ENCODE results near the gene FGF9.

Gene FGF9

GRCh38 chr13:21670883-21671619, at the start of gene FGF9:
FGF9 (plus strand) TSS chr13:21671073; CDS start chr13:21671913, 840 bp downstream.
- peak; percentile 94 for DNase-seq

GRCh38 chr13:21625366-21625765, 45.5 kb upstream of the FGF9 start:
- DNase-seq, result peak; percentile 65

DNA sequence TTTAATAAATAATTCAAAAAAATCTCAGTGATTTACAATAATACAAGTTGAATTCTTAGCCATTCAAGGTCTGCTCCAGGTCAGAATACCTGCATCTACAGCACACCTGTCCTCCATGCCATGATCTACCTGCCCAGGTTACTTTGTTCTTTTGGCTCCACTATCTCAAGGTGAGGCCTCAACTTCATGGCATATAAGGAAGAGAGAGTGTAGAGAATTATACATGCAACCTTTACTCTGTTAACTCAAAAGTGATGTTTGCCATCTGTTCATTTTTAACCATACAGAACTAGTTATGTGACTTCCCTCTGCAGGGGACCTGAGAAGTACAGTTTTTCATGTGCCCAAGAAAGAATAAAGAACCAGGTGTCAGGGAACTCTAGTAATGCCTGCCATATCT, 38.7 kb upstream of the FGF9 start:
- peak; percentile 8 for DNase-seq

DNA sequence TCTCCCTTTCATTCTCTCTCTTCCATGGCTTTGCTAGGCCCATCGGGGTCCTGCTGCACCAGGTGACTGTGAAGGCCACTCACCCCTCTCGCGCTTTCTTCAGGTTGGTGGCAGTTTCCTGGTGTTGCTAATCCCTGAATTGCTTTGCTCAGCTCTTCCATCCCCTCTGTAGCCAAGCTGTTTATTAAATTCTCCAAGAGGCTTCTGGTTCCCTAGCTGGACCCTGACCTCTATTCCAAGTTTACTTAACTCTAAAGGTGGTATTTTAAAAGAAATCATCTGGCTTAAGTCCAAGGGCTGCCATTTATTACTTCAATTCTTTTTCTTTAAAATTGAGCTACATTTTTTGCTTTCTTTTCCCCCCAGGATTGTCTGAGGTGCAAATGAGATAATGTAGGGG, 34.2 kb upstream of the FGF9 start:
- DNase-seq, result peak; percentile 75

DNA sequence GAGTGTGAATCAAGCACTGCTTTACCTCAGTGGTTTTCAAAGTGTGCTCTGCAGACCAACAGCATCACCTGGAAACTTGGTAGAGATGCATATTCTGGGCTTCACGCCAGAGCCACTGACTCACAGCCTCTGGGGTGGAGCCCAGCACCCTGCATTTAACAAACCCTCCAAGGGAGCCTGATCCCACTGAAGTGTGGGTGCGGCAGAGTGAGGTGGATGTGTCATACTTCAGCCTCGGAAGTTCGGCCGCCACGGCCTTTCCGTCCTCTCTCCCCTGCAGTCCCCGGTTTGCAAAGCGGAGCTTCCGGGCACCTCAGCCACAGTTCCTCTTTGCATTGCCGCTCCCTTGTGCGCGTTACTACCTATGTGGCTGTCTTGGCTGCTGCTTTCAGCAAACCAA, 33.6 kb upstream of the FGF9 start:
- DNase-seq, result peak; percentile 95

- peak; percentile 24 for DNase-seq
Observed at GRCh38 chr13:21638319-21639282, 32.3 kb upstream of the FGF9 start.

DNA sequence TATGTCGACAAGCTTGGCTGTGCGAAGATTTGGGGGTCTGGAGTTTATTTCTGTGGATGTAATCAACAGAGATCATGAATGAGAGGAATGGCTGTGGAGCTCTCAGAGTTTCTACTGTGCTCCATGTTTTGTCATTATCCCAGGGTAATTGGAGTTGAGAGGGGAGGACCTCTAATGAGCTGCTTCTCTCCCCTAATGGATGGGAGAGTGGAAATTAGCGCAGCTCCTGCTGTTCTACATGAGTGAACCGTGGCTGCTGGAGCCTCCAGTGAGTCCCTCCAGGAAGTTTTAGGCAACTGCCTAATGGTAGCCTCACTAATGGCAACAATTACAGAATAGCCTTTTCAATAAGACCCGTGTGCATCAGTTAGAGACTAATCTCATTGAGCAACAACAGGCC, 31.3 kb upstream of the FGF9 start:
- DNase-seq, result peak; percentile 94

DNA sequence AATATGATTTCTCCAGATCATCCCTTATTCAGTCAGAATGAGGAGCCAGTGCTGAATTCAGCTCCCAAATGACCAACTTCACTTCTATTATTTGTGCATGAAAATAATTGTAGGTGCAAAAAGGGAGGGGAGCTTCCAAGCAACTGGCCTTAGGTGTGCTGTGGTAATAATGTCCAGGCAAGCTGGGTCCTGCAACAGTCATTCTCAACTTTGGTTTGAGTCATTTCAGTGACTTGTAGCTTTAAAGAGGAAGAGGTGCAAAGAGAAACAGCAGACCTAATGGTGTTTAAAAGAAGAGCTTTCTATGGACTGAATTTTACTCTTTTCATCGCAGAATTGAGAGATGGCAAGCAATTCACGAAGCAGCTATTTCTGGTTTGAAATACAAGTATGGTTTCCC, 29.2 kb upstream of the FGF9 start:
- DNase-seq, result no peak

GRCh38 chr13:21657538-21657937, 13.3 kb upstream of the FGF9 start:
- no peak for DNase-seq

- no peak for DNase-seq
Observed at GRCh38 chr13:21659087-21659486, 11.8 kb upstream of the FGF9 start.

- no peak for DNase-seq
Observed at GRCh38 chr13:21661097-21661909, 9.6 kb upstream of the FGF9 start.

DNA sequence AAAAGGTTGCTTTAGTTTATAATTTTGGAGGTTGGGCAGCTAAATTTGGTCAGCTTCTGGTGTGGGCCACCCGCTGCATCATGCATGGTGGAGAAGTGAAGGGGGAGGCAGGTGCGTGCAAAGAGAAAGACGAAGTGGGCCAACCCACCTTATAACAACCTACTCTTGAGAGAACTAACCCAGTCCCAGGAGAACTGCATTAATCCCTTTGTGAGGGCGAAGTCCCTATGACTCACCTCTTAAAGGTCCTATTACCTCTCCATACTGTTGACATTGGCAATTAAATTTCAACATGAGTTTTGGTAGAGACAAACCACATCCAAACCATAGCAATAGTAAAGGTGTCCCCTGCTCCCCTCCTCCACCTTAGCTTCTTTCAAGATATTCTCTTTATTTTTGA, 7.7 kb upstream of the FGF9 start:
- DNase-seq, result peak; percentile 67

DNA sequence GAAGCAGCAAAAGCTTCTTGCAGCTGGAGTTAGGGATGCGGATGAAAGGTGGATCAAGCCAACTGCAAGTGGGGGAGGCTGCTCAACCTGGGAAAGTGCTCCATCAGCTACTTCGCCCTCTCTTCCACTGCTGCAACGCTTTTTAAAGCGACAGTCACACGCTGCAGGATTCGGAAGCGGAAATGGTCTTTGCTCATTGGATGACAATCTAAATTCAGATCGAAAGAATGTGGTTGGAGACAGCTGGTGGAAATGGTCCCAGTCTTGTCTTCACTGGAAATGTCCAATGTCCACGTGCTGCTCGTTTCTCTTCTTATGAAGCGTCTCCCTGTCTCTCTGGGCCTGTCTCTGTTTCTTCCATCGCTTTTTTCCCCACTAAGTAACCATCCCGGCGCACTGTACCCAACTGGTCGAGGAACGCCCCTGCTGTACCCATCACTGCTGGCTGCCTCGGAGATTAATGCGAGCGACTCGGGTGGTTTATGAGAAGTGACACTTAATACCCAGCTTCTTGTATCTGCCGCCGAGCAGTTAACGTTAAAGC, 2.1 kb upstream of the FGF9 start:
- DNase-seq, result no peak

DNA sequence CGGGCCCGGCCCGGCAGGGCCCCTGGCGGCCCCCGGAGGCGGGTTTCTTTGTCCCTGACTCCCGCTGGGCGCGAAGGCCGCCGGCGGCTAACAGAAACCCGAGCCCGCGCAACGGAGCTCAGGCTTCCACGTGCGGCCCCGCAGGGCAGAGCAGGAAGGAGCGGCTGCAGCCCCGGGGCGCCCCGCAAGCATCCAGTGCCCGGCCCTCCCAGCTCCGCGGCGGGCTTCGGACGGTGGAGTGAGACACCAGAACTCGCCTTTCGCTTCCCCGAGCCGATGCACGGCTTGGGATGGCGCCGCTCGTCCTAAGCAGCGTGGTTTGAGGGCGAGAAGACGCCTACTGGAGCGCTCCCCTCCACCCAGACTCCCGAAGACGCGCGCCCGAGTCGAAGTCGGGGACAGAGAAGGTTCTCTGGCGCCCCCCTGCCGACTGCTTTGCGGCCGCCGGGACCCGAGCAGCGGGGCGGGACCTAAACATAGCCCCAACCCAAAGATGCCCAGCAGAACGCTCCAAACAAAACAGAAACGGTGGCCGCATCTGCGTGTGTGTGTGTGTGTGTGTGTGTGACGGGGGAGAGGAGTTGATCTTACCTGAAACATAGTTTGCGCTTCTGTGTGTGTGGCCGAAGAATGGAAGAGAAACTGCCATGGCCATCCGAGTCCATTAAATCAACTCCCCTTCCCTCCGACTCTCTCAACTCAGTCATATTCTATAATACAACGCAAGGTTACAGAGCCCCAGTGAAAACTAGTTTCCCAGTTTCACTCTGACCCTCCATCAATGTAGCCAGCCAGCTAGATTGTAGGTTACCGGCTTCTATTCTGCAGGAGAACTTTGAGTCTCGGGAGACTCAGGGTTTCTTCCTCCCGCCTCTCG, 629 bp upstream of the FGF9 start:
- DNase-seq, result peak; percentile 80

GRCh38 chr13:21671620-21672286, 880 bp downstream of the FGF9 start:
- peak; percentile 62 for DNase-seq

DNA sequence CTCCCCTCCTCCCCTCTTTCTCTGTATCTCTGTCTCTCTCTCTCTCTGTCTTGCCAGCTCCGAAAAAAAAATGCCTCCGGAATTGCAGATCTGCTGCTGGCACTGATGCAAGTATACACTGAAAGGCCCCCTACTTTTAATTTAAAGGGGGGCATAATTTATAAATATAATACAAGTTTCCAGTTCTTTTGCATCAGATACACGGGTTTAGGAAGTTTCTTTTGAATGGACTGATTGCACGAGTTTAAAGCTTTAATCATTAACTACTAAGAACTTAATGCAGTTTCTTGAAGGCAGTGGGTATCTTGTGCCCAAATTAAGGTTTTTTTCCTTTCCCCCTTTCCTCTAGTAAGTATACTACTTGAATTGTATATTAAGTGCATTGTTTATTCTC, 1.4 kb downstream of the FGF9 start:
- DNase-seq, result no peak

DNA sequence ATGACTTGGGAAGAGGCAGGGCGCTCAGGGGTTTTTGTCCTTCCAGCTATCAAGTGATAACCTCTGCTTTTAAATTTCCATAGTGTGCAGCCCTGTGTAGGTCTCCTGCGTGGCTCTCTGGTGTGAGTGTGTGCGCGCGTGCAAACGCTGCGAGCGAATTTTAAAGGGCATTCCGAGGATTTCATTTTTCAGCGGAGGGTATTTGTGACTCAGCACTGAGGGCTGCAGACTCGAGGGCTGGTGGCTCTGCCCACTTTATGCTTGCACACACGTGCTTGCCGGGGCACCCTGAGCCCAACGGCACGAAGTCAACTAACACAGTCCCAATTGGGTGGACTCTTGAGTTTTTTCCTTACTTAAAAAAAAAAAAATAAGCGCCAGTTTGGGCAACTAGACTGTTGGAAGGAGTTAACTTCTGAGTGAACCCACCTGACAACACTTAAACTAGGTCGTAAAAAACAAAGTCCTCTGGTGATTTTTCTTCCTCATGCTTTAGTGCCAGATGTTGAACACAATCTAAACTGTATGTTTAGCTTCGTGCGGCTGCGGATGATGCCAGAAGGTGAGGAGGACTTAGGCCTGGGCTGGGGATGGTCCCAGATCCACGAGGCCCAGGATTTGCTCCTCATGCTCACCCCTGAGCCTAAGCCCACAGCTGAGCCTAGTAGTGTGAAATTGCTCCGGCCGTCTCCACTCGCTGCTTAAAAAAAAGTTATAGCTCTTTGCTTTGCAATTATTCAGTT, 2.1 kb downstream of the FGF9 start:
- peak; percentile 59 for DNase-seq

GRCh38 chr13:21673539-21673788, 2.6 kb downstream of the FGF9 start:
- no peak for DNase-seq

DNA sequence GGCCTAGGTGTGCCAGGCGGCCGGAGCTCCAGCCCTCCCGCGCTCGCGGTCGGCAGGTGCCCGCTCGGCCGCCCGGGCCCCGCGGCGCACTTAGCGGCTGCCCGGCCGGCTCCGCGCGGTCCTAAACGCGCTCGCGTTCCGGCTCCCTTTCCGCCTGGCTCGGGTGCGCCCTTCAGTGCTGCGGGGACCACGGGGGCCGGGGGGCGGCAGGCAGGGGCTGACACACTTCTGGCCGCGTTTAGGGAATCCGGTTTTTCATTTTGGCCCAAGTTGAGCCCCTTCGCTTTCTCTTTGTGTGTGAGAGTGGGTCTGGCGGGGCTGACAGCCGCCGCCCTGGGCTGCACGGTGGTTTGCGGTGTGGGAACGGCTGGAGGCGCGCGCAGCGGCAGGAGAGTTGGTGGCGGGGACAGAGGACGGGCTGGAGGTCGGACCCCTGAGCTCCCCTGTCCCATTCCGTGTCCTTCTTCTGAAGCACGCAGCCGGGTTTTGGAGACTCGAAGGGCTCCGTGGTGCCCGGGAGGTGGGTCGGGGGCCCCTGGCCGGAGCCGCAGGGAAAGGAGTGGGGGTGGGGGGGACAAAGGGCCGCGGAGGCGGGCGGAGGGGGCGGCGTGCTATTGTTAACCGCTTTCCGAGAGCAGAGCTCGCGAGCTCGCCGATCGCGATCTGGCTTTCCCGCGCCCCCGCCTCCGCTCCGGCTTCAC, 3.1 kb downstream of the FGF9 start:
- DNase-seq, result peak; percentile 85

- peak; percentile 77 for DNase-seq
Observed at GRCh38 chr13:21674490-21675009, 3.7 kb downstream of the FGF9 start.
